SK-N-MC (cell line): ENCODE results near the gene DGKE.

Source experiments
- EZH2 ChIP-seq: fragments of 200-600 bp; sonication (generic); IDR thresholded peaks from one replicate; pipeline ENCODE4 v1.6.1; 2017; ENCODE audit warnings: antibody characterized with exemption
- POLR2AphosphoS5 ChIP-seq: IDR thresholded peaks from 2 replicates; pipeline ENCODE4 v1.6.1; 2012; ENCODE audit warnings: mild to moderate bottlenecking, low read depth, low read length, borderline replicate concordance

DNA sequence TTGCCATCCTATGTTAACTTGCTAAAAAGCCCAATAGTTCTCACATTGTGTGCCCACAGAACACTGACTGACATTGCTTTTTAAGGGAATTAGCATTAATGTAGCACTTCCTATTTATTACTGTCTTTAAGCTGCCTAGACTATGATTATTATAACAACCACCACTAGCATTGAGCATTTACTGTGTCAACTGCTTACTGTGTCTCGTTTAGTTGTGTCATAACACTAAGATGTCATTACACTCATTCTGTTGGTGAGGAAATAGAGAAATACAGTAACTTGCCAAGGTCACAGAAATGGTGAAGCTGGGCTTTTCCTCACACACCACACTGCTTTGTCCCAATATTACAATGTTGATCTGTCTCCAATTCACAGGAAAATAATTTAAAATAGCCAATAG, 49.7 kb downstream of the DGKE start:
- TF ChIP-seq EZH2 (no peak), POLR2AphosphoS5 (no peak)
